H54 (cell line): ENCODE results near the gene LRP1B.
A peak's percentile ranks its signal among the peaks of the same experiment; 100 is the strongest.
"Not testable (repeated sequence)": the region's sequence is repeated elsewhere in the genome, so short reads cannot be mapped to it uniquely, and the experiment has no call there.

Source experiments
- DNase-seq: peaks from one replicate; pipeline ENCODE4 v3.0.0; 2011; ENCODE audit warnings: low spot score, mixed read lengths; ENCODE audit not compliant: insufficient read length
- FAIRE-seq: peaks from 3 replicates; lab custom pipeline; 2011; peaks lifted over from hg19 to GRCh38; lab: Jason Lieb, UNC
- POLR2A ChIP-seq: IDR thresholded peaks from 2 replicates; pipeline ENCODE4 v1.6.1; 2011; ENCODE audit warnings: low read depth, mild to moderate bottlenecking, low read length

Gene LRP1B

DNA sequence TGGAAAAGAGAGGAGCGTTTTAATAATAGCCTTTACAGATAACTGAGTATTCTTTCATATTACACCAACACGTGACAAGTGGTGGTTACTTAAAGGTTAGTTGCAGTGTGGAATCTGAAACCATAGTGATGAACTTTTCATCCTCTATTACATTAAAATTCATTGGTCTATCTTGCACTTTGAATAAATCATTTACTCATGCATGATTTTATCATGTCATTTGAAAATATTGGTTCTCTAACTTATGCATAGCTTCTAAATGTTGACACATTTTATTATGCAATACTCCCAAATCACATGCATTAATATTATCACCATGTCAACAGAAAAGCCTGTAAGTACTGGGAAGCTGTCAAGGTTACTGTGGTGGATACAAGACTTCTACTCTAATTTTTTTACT is 1432.2 kb downstream of the LRP1B start:
- FAIRE-seq: peak; percentile 48
- TF ChIP-seq POLR2A: no peak
- DNase-seq: no peak

DNA sequence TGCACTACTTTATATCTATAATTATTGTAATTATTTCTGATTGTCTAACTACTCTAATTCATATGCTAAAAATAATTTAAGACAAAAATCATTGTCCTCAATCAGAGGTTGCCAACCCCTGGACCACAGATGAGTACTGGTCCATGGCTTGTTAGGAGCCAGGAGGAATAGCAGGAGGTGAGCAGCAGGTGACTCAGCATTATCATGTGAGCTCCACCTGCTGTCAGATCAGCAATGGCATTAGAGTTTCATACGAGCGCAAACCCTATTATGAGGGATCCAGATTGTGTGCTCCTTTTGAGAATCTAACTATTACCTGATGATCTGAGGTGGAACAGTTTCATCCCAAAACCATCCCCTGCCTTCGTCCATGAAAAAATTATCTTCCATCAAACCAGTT is 1434.4 kb downstream of the LRP1B start:
- DNase-seq (no peak), FAIRE-seq (no peak)
- TF ChIP-seq POLR2A: no peak

DNA sequence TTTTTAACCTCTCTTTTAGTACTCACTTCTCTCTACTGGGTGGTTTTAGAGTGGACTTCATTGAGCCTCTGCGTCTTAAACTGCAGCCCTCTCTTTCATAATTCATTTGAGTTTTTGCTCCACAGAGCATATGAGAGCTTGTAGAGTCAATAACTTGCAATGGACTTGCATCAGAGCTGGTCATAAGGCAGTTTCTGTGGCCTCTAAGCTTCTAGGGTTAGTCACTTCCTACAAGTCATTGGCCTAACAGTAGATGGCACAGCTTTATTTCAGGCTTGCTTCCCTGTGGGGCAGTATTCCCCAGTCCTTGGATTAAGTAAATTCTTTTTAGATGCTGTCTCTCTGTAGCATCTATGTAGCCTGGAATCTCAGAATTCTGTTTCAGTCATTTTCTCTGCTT is 1435.7 kb downstream of the LRP1B start:
- no peak for TF ChIP-seq POLR2A
- DNase-seq (peak; percentile 34), FAIRE-seq (peak; percentile 84)

DNA sequence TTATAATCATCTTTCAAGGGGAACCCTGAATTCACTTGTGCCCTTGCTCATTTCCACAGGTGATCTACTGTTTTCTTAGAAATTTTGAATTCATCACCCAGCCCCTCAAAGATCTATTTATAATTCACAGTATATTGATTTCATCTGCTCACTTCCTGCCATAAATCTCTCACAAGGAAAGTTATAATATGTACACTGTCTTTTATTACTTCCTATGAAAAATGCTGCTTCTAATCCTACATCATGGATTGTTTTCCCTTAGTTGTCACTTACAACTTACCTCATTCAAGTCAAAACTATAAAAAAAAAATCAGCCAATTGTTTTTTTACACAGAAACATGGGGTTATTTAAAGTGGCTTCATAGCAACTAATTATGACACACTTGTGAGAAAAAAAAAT is 1443.0 kb downstream of the LRP1B start:
- no peak for TF ChIP-seq POLR2A
- FAIRE-seq (no peak), DNase-seq (no peak)

- FAIRE-seq: no peak
- TF ChIP-seq POLR2A: no peak
- DNase-seq: no peak
Measured at GRCh38 chr2:140683658-140684057, 1447.2 kb downstream of the LRP1B start.

GRCh38 chr2:140680862-140681261 is 1450.0 kb downstream of the LRP1B start:
- FAIRE-seq (no peak), DNase-seq (no peak)
- TF ChIP-seq POLR2A: no peak

GRCh38 chr2:140679752-140680151 is 1451.1 kb downstream of the LRP1B start:
- DNase-seq (no peak), FAIRE-seq (no peak)
- TF ChIP-seq POLR2A: no peak

- TF ChIP-seq POLR2A: no peak
- no peak for DNase-seq
- FAIRE-seq: no peak
Measured at GRCh38 chr2:140669911-140670310, 1460.9 kb downstream of the LRP1B start.

- no peak for TF ChIP-seq POLR2A
- no peak for FAIRE-seq
- DNase-seq: no peak
Measured at GRCh38 chr2:140667203-140667602, 1463.6 kb downstream of the LRP1B start.

GRCh38 chr2:140662504-140662903 is 1468.3 kb downstream of the LRP1B start:
- no peak for FAIRE-seq
- no peak for TF ChIP-seq POLR2A

DNA sequence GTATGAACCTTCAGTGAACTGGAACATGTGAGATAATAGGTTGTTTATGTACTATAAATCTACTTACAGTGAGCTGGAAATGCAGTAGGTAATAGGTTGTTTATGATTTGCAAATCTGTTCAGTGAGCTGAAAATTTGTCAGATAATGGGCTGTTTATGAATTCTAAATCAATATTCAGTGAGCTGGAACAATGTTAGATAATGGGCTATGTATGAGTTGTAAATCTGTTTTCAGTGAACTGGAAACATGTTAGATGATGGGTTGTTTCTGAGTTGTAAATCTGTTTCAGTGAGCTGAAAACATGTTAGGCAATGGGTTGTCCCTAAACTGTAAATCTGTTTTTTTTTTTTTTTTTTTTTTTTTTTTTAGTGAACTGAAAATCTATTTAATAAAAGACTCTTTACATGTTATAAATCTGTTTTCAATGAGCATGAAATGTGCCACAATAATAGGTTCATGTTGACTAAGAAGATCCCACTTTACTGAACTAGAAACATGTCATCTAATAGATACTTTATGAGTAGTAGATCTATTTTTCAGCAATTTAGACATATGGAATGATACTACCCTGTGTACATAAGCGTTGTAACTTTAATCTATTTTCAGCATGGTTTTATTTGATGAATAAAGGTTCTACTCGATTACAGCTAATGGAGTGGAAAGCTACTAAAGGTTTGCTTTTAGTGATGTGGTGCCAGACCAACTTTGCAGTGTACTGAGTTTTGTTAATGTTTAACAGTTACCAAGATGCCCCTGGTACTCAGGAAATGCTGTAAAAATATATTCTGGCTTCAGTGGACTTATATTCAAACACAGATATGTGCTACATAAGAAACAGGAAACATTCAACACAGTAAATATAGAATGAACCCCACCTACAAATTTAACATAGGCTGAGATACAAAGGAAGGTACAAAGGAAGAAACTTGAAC is 1471.8 kb downstream of the LRP1B start:
- TF ChIP-seq POLR2A: no peak
- FAIRE-seq: no peak
- no peak for DNase-seq

More at GRCh38 chr2:140662504-140662903, 1468.3 kb downstream of the LRP1B start:
- no peak for DNase-seq

GRCh38 chr2:140657657-140658056 is 1473.2 kb downstream of the LRP1B start:
- no peak for TF ChIP-seq POLR2A
- no peak for DNase-seq
- FAIRE-seq: peak; percentile 75

GRCh38 chr2:140654565-140654964 is 1476.3 kb downstream of the LRP1B start:
- DNase-seq: no peak
- no peak for FAIRE-seq
- no peak for TF ChIP-seq POLR2A

DNA sequence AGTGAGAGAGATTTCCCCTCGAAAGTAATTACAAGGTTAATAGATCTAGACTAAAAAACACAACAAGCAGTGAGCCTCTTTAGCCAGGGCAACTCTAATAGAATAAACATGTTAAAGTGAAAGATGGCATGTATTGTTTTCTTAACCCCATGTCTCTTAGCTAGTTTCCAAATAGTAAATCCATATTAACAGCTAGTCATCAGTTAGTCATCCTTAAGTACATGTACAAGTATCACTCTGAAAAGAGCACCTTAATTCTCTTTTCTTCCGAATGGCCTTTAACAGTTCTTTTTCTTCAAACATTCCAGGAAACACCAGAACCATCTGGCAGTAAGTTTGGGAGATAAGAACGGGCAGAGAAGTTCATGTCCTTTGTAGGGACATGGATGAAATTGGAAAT is 1480.0 kb downstream of the LRP1B start:
- no peak for TF ChIP-seq POLR2A
- peak; percentile 69 for FAIRE-seq
- no peak for DNase-seq

GRCh38 chr2:140650134-140650533 is 1480.7 kb downstream of the LRP1B start:
- not testable (repeated sequence) for FAIRE-seq, DNase-seq
